Endothelial cell (in vitro differentiated cells): ENCODE data around the gene NNT. TPM values are rescaled to one million over a fixed set of nuclear protein-coding genes. Genes with fewer than 3 reads are reported as not detected.

Source experiments
- DNase-seq: peaks from one replicate; pipeline ENCODE4 v3.0.0; 2021; ENCODE audit warnings: low spot score
- H3K27ac Mint-ChIP-seq: one replicate; pipeline ENCODE4 v1.8.0; 2021; ENCODE audit warnings: mixed read lengths, inconsistent platforms; ENCODE audit not compliant: unreplicated experiment
- H3K27me3 Mint-ChIP-seq: one replicate; pipeline ENCODE4 v1.8.0; 2021; ENCODE audit warnings: mild to moderate bottlenecking, moderate library complexity, mixed read lengths, inconsistent platforms; ENCODE audit not compliant: unreplicated experiment
- H3K36me3 Mint-ChIP-seq: one replicate; pipeline ENCODE4 v1.8.0; 2021; ENCODE audit warnings: mild to moderate bottlenecking, low read depth, mixed read lengths, inconsistent platforms; ENCODE audit not compliant: unreplicated experiment
- H3K4me1 Mint-ChIP-seq: one replicate; pipeline ENCODE4 v1.8.0; 2021; ENCODE audit warnings: mild to moderate bottlenecking, mixed read lengths, inconsistent platforms; ENCODE audit not compliant: unreplicated experiment
- H3K4me3 Mint-ChIP-seq: one replicate; pipeline ENCODE4 v1.8.0; 2021; ENCODE audit warnings: mild to moderate bottlenecking, mixed read lengths, inconsistent platforms; ENCODE audit not compliant: unreplicated experiment
- H3K9me3 Mint-ChIP-seq: one replicate; pipeline ENCODE4 v1.8.0; 2021; ENCODE audit warnings: mixed read lengths, inconsistent platforms; ENCODE audit not compliant: unreplicated experiment
- CTCF ChIP-seq: fragments of 200-600 bp; sonication (generic); IDR thresholded peaks from one replicate; pipeline ENCODE4 v1.5.0; 2021; ENCODE audit warnings: antibody characterized with exemption; ENCODE audit not compliant: unreplicated experiment
- total RNA-seq: library from RNA; stranded (reverse); fragmentation: NEBNext Ultra II Directional; extraction: Animal tissue kit (Norgen Biotek cat#: 25700); gene quantifications from one replicate; pipeline ENCODE4 v1.2.1, GENCODE V29; 2021; ENCODE audit not compliant: unreplicated experiment

The NNT gene
- total RNA-seq, 1 donor from 2014 or later: 21.7 TPM

GRCh38 chr5:43556857-43557542 is 46.0 kb upstream of the NNT start, which contains the start of gene PAIP1:
Gene PAIP1 (minus strand): TSS chr5:43557077. CDS start chr5:43556846, 231 bp downstream.
- DNase-seq: peak; percentile 86
- Mint-ChIP-seq H3K36me3 (peaks cover 8% of the 10 kb centered on the region), H3K27ac (peak within 1 kb of the TSS; percentile 98), H3K4me1 (peaks cover 10% of the 10 kb centered on the region), H3K4me3 (peak within 1 kb of the TSS; percentile 98), H3K9me3 (no peaks in the 10 kb centered on the region), H3K27me3 (peaks cover 12% of the 10 kb centered on the region)
- no peak for TF ChIP-seq CTCF

GRCh38 chr5:43560128-43560527 is 42.9 kb upstream of the NNT start:
- DNase-seq: no peak
- Mint-ChIP-seq H3K27me3 (peaks cover 12% of the 10 kb centered on the region), H3K9me3 (no peaks in the 10 kb centered on the region), H3K4me1 (peaks cover 8% of the 10 kb centered on the region), H3K27ac (no peak overlapping the region), H3K36me3 (peaks cover 8% of the 10 kb centered on the region), H3K4me3 (no peak overlapping the region)
- TF ChIP-seq CTCF: no peak

- Mint-ChIP-seq H3K9me3 (no peaks in the 10 kb centered on the region), H3K4me1 (peaks cover 4% of the 10 kb centered on the region), H3K27ac (no peak overlapping the region), H3K4me3 (no peak overlapping the region), H3K36me3 (peaks cover 4% of the 10 kb centered on the region), H3K27me3 (peaks cover 8% of the 10 kb centered on the region)
- no peak for TF ChIP-seq CTCF
- no peak for DNase-seq
These were observed 41.6 kb upstream of the NNT start for GRCh38 chr5:43561356-43561755.

- H3K4me1 Mint-ChIP-seq: no peaks in the 10 kb centered on the region
- no peaks in the 10 kb centered on the region for H3K36me3 Mint-ChIP-seq
- H3K4me3 Mint-ChIP-seq: no peak overlapping the region
- H3K27ac Mint-ChIP-seq: no peak overlapping the region
- DNase-seq: no peak
- no peaks in the 10 kb centered on the region for H3K9me3 Mint-ChIP-seq
- H3K27me3 Mint-ChIP-seq: peaks cover 2% of the 10 kb centered on the region
- TF ChIP-seq CTCF: no peak
These were observed 39.7 kb upstream of the NNT start for GRCh38 chr5:43563321-43563720.

- no peak overlapping the region for H3K27ac Mint-ChIP-seq
- H3K36me3 Mint-ChIP-seq: no peaks in the 10 kb centered on the region
- H3K4me3 Mint-ChIP-seq: no peak overlapping the region
- no peak for DNase-seq
- no peak for TF ChIP-seq CTCF
- H3K27me3 Mint-ChIP-seq: no peaks in the 10 kb centered on the region
- no peaks in the 10 kb centered on the region for H3K4me1 Mint-ChIP-seq
- H3K9me3 Mint-ChIP-seq: no peaks in the 10 kb centered on the region
These were observed 38.6 kb upstream of the NNT start for GRCh38 chr5:43564289-43564850.
